Hematopoietic multipotent progenitor cell (in vitro differentiated cells): ENCODE results near the gene TOX3. TPM values are rescaled to one million over a fixed set of nuclear protein-coding genes. Genes with fewer than 3 reads are reported as not detected.

Experiments used
- DNase-seq, 3 donors: peaks; one replicate each; pipeline ENCODE4 v3.0.0-alpha.2; 2011 to 2015; ENCODE audit warnings: low read depth in 2 of 3, low spot score in 2 of 3
- total RNA-seq: library from RNA; depleted of rRNA; stranded (reverse); fragments of >200 nt; gene quantifications from one replicate; pipeline ENCODE4 v1.2.3, GENCODE V29; 2012

TOX3 gene
- total RNA-seq, 1 donor, result under 0.01 TPM

GRCh38 chr16:52408191-52408845 is 138.6 kb downstream of the TOX3 start:
- no peak for DNase-seq

- DNase-seq, result no peak
Measured at GRCh38 chr16:52407778-52408177, 139.2 kb downstream of the TOX3 start.

DNA sequence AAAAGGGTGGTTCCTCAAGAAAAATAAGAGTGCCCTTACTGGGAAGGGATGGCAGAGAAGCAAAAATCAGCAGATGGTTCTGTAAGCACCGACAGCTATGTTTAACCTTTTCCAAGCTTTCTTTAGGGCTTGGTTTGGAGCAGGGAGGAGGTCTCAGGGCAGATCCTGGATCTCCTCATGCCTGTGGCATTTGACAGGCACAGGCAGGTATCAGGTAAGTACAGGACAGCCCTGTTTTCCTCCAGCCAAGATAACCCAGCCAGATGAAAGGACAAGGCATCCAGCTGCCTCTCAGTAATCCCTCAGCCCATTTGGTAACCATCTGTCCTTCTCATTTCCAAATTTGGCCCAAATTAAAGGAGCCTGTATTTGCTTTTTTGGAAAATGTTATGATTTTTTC is 141.5 kb downstream of the TOX3 start:
- DNase-seq, result no peak

GRCh38 chr16:52404546-52404945 is 142.4 kb downstream of the TOX3 start:
- no peak for DNase-seq

- DNase-seq, result no peak
Measured at GRCh38 chr16:52399116-52399515, 147.8 kb downstream of the TOX3 start.

- no peak for DNase-seq
Measured at GRCh38 chr16:52398491-52398960, 148.4 kb downstream of the TOX3 start.

DNA sequence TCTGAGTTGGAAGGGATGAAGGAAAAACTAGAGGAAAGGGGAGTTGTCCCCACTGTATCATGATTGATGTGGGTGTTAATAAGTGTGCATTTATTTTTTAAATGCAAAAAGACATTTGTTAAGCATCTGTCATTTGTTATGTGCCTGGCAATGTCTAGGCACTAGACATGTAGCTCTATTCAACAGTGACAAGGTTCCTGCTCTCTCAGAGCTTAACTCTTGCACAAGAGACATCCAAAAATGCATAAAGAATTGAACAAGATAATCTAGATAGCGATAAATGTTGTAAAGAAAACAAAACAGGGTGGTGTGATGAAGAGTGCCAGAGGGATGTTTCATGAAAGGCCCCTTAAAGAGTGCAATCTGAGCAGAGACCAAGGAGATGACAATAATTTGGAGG is 148.9 kb downstream of the TOX3 start:
- DNase-seq, result no peak

DNA sequence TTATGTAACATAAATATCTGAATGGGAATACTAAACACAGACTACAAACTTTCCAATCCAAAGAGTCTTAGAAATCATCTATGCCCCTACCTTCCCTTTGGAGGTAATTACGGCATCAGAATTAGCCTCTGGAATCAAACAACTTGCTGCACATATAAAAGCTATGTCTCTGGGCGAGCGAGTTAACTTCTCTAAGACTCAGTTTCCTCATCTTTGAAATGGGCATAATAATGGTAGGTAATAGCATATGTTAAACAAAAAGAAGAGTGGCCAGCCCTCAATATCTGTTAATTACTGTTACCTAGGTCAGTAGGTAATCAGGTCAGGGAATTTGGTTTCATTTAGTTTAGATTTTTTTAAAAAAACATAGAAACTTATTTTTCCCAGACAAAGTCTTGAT is 153.5 kb downstream of the TOX3 start:
- DNase-seq, result no peak

GRCh38 chr16:52389045-52389444 is 157.9 kb downstream of the TOX3 start:
- no peak for DNase-seq
